Inflammatory macrophage (primary cell): ENCODE results near the gene PIEZO2.
"Not testable (repeated sequence)": the region's sequence is repeated elsewhere in the genome, so short reads cannot be mapped to it uniquely, and the experiment has no call there.

Experiments used
- DNase-seq, 2 donors: peaks; one replicate each; pipeline ENCODE4 v3.0.0-alpha.2; 2020 to 2022

The PIEZO2 gene

GRCh38 chr18:10953672-10954071, 195.7 kb downstream of the PIEZO2 start:
- DNase-seq: no peak

DNA sequence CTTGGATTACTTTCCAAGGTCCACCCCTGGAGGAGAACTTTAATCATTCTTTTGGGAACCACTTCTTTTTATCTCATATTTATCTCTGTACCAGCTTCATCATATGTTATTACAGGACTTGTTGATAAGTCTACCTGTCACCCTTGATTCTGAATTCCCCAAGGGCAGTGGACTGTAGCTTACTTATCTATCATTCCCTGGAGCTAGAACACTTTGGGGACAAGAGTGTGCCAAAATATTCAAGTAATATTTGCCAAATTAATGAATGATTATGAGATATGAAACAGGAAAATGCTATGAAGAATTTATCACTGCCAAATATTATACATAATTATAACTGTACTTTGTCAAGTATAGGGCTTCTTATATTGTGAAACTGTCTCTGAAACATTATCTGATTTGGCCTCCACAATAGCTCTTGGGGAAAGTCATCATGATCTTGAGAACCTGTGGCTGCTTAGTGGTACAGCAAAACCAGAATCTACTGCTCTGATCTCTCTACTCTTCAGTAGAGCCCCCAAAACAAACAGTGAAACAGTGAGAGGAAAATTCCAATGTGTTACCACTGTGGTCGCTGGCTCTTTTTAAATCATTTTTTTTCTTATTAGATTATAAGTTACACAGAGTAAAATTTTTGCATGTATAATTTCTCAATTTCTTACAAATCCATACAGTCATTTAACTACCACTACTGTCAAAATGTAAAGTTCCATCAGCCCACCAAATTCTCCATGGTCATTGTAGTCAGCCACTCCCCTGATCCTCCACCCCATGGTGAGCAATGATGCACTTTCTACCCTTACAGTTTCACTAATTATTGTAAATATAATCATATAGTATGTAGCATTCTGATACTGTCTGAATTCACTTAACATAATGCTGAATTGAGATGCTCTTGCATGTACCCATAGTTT, 197.5 kb downstream of the PIEZO2 start:
- DNase-seq: no peak

GRCh38 chr18:10950876-10951630, 198.3 kb downstream of the PIEZO2 start:
- DNase-seq: no peak

GRCh38 chr18:10950080-10950875, 199.1 kb downstream of the PIEZO2 start:
- DNase-seq: no peak

GRCh38 chr18:10949655-10950054, 199.7 kb downstream of the PIEZO2 start:
- no peak for DNase-seq

- DNase-seq: no peak
Observed at GRCh38 chr18:10948421-10948820, 200.9 kb downstream of the PIEZO2 start.

DNA sequence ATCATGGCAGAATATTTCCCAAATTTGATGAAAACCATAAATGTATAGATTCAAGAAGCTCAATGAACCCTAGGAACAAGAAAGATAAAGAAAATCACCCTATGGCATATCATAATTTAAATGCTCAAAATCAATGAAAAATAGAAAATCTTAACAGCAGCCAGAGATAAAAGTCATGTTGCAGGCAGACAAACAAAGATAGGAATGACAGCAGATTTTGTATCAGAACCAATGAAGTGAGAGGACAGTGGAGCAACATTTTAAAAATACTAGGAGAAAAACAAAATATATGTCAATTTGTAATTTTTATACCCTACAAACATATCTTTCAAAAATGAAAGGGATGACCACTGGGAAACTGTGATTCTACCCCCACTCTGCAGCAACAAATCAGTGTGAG, 203.3 kb downstream of the PIEZO2 start:
- no peak for DNase-seq

DNA sequence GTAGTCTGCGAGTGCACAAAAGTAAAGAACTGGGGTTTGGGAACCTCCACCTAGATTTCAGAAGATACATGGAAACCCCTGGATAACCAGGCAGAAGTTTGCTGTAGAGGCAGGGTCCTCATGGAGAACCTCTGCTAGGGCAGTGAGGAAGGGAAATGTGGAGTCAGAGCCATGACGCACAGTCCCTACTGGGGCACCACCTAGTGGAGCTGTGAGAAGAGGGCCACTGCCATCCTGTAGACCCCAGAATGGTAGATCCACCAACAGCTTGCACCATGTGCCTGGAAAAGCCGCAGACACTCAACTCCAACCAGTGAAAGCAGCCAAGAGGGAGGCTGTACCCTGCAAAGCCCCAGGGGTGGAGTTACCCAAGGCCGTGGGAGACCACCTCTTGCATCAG, 206.4 kb downstream of the PIEZO2 start:
- DNase-seq: no peak

DNA sequence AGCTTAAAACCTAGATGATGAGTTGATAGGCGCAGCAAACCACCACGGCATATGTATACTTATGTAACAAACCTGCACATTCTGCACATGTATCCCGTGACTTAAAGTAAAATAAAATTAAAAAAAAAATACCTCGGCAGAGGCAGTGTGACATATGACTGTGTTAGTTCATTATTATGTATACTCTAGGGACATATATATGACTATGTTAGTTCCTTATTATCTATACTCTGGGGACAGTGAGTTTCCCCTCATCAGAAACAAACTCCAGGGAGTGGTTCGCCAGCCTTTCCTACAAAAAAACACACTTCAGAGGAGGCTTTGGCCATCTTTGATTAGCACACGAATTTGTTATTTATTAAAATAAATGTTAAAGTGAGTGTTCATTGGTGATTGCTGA, 209.5 kb downstream of the PIEZO2 start:
- no peak for DNase-seq

DNA sequence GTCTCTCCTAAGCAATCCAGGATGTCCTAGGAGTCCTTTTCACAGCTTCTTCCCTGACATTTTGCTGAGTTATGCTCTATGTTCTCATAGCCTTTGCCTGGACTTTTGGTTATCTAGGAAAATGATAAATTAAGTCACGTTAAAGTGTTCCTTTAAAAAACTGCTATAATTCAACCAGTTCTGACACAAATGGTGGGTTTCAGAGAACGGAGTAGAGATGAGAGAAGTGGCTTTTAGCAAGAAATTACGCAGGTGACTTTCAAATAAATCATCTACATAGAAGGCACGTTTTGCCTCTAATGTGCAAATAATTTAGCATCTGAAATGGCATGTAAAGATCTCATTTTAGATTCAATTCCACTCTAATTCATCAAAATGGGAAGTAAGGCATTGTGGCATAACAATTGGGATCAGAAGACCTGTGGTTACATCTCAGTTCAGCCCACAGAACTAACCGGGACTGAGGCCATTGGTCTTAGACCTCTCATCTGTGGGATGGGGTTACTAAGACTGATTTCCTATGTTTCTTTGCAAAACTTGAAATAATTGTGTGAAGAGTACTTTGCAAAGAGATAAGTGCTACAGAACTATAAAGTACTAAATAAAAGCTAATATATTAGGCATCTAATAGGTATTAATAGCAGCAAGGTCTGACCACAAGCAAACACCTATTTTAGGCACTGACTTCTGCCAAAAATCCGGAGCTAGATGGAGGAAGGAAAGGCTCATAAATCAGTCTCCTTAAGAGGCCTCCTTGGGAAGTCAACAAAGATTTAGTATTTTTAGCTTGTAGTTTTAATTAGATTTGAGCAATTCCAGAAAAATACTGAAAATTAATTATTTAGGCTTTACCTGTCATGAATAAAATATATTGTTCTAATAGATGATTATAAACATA, 211.4 kb downstream of the PIEZO2 start:
- peak; percentile 40 to 58 for DNase-seq

DNA sequence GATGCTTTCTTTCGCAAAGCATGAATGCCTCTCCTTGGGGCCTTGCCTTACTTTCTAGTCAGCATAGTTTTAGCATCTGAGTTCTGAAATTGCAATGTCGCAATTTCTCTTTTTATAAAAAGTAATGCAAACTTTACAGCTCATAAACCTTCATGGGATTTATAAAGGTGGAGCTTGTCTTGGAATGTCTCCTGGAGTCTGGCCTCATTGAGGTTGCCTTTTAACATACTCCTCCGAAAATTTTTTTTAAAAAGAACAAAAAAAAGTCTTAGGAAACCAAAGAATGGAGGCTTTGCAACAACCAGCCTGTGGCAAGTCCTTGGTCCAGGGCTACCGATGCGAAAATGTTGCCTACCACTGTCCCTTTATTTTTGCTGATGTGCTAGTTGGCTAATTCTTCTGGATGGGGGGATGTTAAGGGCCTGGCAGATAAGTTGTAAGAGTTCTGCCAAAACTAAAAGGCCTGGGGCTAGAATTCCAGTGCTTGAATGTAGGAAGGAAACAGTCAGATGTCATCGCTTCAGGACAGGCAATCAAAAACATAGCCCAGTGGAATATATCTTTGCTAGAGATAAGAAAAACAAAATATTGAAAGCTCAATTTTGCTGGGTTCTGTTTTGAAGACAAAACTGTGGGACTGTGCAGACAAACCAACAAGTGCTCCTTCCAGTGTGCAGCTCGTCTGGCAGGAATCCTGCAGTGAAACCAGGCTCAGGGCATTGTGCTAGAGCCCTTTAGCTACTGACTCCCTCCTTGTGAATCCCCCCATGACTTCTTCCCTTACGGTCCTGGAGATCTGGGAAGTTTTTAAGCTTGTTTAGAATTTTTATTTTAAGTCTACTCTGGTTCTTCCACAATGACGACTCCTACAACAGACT, 213.0 kb downstream of the PIEZO2 start:
- DNase-seq: no peak

DNA sequence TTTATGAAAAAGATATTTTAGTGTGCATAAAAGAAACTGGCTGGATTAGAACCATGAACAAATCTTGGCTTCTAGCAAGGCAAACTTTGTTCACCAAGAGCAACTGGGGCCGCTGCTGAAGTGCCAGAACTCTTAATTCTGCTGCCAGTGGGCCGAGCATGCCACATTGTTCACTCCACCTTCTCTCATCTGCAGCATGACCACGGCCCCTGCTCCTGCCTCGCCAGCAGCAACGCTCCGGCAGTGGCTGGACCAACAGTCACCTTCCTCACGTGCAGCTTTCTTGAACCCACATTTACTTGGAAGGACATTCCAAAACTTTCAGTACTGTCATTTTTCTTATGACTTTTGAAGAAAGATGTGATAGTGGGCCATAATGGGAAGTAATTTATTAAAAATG, 213.8 kb downstream of the PIEZO2 start:
- no peak for DNase-seq

DNA sequence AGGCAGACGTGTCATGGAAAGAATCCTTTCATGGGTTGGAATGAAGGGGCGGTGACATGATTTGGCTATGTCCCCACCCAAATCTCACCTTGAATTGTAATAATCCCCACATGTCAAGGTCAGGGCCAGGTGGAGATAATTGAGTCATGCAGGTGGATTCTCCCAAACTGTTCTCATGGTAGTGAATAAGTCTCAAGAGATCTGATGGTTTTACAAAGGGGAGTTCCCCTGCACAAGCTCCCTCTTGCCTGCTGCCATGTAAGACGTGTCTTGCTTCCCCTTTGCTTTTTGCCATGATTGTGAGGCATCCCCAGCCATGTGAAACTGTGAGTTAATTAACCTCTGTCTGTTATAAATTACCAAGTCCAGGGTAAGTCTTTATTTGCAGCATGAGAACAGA, 215.7 kb downstream of the PIEZO2 start:
- DNase-seq: not testable (repeated sequence)

GRCh38 chr18:10930076-10930475, 219.3 kb downstream of the PIEZO2 start:
- no peak for DNase-seq

DNA sequence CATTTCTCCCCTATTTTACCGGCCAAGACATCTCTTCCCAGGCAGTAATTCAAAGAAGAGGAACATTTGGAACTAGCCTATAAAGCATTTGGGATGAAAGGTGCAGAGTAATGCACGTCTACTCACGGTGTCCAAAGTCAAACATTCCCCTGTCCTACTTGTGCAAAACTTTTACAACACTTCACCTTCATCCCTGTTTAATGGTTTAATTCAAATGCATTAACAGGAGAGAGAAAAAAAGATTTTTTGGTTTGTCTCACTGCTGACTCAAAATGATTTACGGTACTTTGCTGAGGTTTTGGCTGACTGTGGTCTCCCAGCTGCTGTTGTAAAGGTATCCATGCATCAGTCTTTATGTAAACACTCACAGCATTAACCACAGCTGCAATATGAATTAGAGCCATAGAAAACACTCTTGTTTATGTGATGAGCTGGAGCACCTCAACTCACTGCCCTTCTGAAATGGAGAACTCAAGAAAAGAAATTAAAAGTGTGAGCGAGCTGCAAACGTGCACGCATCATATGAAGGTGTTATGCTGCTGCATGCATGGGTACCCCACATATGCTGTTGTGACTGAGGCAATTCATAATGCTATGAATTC, 220.5 kb downstream of the PIEZO2 start:
- no peak for DNase-seq

- DNase-seq: no peak
Observed at GRCh38 chr18:10928011-10928771, 221.2 kb downstream of the PIEZO2 start.

DNA sequence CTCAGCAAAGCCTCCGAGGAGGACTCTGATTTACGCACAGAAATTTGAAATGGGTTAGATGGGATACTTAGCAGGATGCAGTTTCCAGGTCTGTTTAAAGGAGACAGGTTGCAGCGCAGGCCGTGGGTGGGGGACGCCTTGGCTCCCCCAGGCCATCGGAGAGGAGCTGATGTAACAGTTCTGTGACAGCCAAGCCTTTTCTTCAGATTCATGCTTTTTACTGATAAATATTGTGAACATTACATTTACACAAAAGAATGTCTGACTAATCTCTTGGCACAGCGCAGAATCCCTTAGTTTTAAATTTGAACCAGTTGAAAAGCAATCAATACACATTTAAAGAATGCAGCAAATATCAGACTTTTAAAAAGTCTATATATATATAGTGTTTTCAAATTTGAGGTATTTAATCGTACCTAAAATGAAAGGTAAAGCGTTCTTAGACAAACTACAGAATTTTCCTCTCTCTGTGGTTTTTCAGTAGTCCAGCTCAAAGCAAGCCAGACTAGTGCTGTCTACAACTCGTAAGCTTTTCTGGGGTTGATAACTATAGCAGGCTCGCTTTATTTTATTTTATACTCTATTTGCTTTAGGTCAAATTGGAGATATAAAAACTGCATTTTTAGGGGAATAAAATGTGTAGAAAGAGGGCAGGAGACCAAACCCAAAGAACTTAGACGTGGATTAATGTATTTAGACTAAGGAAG, 221.9 kb downstream of the PIEZO2 start:
- DNase-seq: no peak

- DNase-seq: no peak
Observed at GRCh38 chr18:10926621-10927161, 222.7 kb downstream of the PIEZO2 start.

DNA sequence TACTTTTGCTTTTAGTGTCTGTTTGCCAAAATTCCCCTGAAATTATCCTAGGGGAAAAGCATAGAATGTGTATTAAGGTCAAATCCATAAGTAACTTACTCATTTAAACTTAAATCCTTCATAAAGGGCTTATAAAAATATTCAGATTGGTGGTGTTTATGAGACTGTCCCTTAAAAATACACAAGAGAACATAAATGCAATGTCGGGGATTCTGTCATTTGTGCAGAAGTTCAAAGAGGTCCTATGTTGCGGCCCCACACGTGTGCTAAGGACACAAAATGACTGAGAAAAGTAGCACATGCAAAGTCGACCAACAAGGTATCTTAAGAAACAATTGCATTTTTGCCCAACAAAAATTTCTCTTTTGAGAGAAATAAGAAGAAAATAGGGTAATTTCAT, 225.1 kb downstream of the PIEZO2 start:
- DNase-seq: no peak
